PC-3 (cell line): ENCODE results near the gene STK11IP. TPM values are rescaled to one million over a fixed set of nuclear protein-coding genes. Genes with fewer than 3 reads are reported as not detected.

Source experiments
- ATAC-seq: fragments of 200-7000 bp; cut with Tn5 transposase; 2 replicates; pipeline ENCODE4 v1.9.1; 2020; ENCODE audit warnings: mild to moderate bottlenecking, moderate library complexity
- BruUV-seq: library from RNA; stranded (reverse); fragments of 400-500 nt; replicated peaks from 2 replicates; lab custom pipeline; 2021; lab: Mats Ljungman, UMichigan
- CTCF ChIA-PET: fragments of 300-600 bp; sonication (Branson Sonifier 250); formaldehyde crosslinking; loops from one replicate; lab custom pipeline; 2022; ENCODE audit warnings: antibody characterized with exemption; lab: Charles Lee
- POLR2A ChIA-PET: fragments of 300-600 bp; sonication (Branson Sonifier 250); formaldehyde crosslinking; loops from one replicate; lab custom pipeline; 2022; ENCODE audit warnings: antibody characterized with exemption; ENCODE audit not compliant: unreplicated experiment; lab: Charles Lee
- DNase-seq: peaks from one replicate; pipeline ENCODE4 v3.0.0-alpha.2; 2015
- H2AFZ ChIP-seq: fragments of 300-600 bp; sonication (generic); 2 replicates; pipeline ENCODE4 v1.6.0; 2016; ENCODE audit warnings: antibody characterized with exemption, low read length
- H3F3A ChIP-seq: fragments of 300-600 bp; sonication (generic); one replicate; pipeline ENCODE4 v1.6.0; 2017; ENCODE audit warnings: antibody characterized with exemption, low read length, control low read depth, mild to moderate bottlenecking; ENCODE audit not compliant: unreplicated experiment
- H3K27ac ChIP-seq: fragments of 300-600 bp; sonication (generic); 2 replicates; pipeline ENCODE4 v1.5.1; 2016; ENCODE audit warnings: mild to moderate bottlenecking, low read length
- H3K27me3 ChIP-seq: fragments of 300-600 bp; sonication (generic); 2 replicates; pipeline ENCODE4 v1.6.1; 2016; ENCODE audit warnings: low read length, mixed read lengths
- H3K36me3 ChIP-seq: fragments of 300-600 bp; sonication (generic); 2 replicates; pipeline ENCODE4 v1.6.1; 2016; ENCODE audit warnings: low read depth, mixed run types, low read length, mixed read lengths
- H3K4me1 ChIP-seq: fragments of 300-600 bp; sonication (generic); 2 replicates; pipeline ENCODE4 v1.5.1; 2016; ENCODE audit warnings: low read length; ENCODE audit not compliant: insufficient read depth
- H3K4me2 ChIP-seq: fragments of 300-600 bp; sonication (generic); 2 replicates; pipeline ENCODE4 v1.6.0; 2016; ENCODE audit warnings: low read length
- H3K4me3 ChIP-seq: fragments of 300-600 bp; sonication (generic); 2 replicates; pipeline ENCODE4 v1.5.1; 2016; ENCODE audit warnings: mild to moderate bottlenecking, low read length, mixed read lengths
- H3K79me2 ChIP-seq: fragments of 300-600 bp; sonication (generic); 2 replicates; pipeline ENCODE4 v1.6.1; 2017; ENCODE audit warnings: low read length, mixed read lengths
- H3K9ac ChIP-seq: fragments of 300-600 bp; sonication (generic); 2 replicates; pipeline ENCODE4 v1.6.0; 2016; ENCODE audit warnings: mild to moderate bottlenecking, low read length
- H3K9me2 ChIP-seq: fragments of 300-600 bp; sonication (generic); replicated peaks from 2 replicates; pipeline ENCODE4 v1.6.1; 2016; ENCODE audit warnings: mixed run types, low read length, mixed read lengths
- H3K9me3 ChIP-seq: fragments of 300-600 bp; sonication (generic); 2 replicates; pipeline ENCODE4 v1.6.1; 2016; ENCODE audit warnings: low read length, mixed read lengths
- H4K20me1 ChIP-seq: fragments of 300-600 bp; sonication (generic); 2 replicates; pipeline ENCODE4 v1.6.1; 2016; ENCODE audit warnings: low read length, mixed read lengths
- EZH2 ChIP-seq: fragments of 300-600 bp; sonication (generic); IDR thresholded peaks from one replicate; pipeline ENCODE4 v1.6.1; 2017; ENCODE audit warnings: antibody characterized with exemption, mild to moderate bottlenecking, low read length; ENCODE audit not compliant: unreplicated experiment
- EZH2phosphoT487 ChIP-seq: fragments of 300-600 bp; sonication (generic); IDR thresholded peaks from 2 replicates; pipeline ENCODE4 v1.6.1; 2018; ENCODE audit warnings: mild to moderate bottlenecking, antibody characterized with exemption, low read length, borderline replicate concordance
- intact Hi-C: fragments of 100-400 bp; cut with micrococcal nuclease; formaldehyde crosslinking; loops from 2 replicates; pipeline ENCODE4 v1.9.0; 2023
- total RNA-seq: library from RNA; depleted of rRNA; stranded (reverse); fragments of >200 nt; gene quantifications from 2 replicates; pipeline ENCODE4 v1.2.3, GENCODE V29; 2014
- TF ChIP-seq, protein P1 (sequence below): fragments of 300-600 bp; sonication (generic); conservative IDR thresholded peaks from 2 replicates; pipeline ENCODE4 v1.5.1; 2017; ENCODE audit warnings: antibody characterized with exemption, low read depth, mild to moderate bottlenecking, low read length

STK11IP gene
- total RNA-seq, 1 experiment from 2014 or later, result 17.7 TPM

GRCh38 chr2:219554350-219554749 is 43.3 kb upstream of the STK11IP start:
- H3K27ac ChIP-seq, result no peak overlapping the region
- no peaks in the 10 kb centered on the region for H3K79me2 ChIP-seq
- DNase-seq (no peak), ATAC-seq (no peak)
- no peak overlapping the region for H3K9ac ChIP-seq
- H3K9me3 ChIP-seq, result no peaks in the 10 kb centered on the region
- no TSS peak for BruUV-seq
- ChIA-PET POLR2A (no interaction called here), CTCF (no interaction called here)
- no peak overlapping the region for H3K4me3 ChIP-seq
- H3K4me2 ChIP-seq, result no peak overlapping the region
- no peaks in the 10 kb centered on the region for H3K36me3 ChIP-seq
- no peaks in the 10 kb centered on the region for H3K27me3 ChIP-seq
- TF ChIP-seq EZH2phosphoT487 (no peak), EZH2 (no peak)
- TF ChIP-seq, protein P1, sequence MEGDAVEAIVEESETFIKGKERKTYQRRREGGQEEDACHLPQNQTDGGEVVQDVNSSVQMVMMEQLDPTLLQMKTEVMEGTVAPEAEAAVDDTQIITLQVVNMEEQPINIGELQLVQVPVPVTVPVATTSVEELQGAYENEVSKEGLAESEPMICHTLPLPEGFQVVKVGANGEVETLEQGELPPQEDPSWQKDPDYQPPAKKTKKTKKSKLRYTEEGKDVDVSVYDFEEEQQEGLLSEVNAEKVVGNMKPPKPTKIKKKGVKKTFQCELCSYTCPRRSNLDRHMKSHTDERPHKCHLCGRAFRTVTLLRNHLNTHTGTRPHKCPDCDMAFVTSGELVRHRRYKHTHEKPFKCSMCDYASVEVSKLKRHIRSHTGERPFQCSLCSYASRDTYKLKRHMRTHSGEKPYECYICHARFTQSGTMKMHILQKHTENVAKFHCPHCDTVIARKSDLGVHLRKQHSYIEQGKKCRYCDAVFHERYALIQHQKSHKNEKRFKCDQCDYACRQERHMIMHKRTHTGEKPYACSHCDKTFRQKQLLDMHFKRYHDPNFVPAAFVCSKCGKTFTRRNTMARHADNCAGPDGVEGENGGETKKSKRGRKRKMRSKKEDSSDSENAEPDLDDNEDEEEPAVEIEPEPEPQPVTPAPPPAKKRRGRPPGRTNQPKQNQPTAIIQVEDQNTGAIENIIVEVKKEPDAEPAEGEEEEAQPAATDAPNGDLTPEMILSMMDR, result no peak
- H2AFZ ChIP-seq, result no peak overlapping the region
- H4K20me1 ChIP-seq, result no peaks in the 10 kb centered on the region
- H3K9me2 ChIP-seq, result no peaks in the 10 kb centered on the region
- intact Hi-C loops, result no loop called here
- H3F3A ChIP-seq, result no peaks in the 10 kb centered on the region
- H3K4me1 ChIP-seq, result peaks cover 9% of the 10 kb centered on the region

- H3K9me2 ChIP-seq, result no peaks in the 10 kb centered on the region
- H3K9ac ChIP-seq, result no peak overlapping the region
- ATAC-seq (no peak), DNase-seq (no peak)
- H3F3A ChIP-seq, result no peaks in the 10 kb centered on the region
- no peak overlapping the region for H3K4me3 ChIP-seq
- no peak overlapping the region for H3K27ac ChIP-seq
- H3K36me3 ChIP-seq, result no peaks in the 10 kb centered on the region
- BruUV-seq, result no TSS peak
- H3K79me2 ChIP-seq, result no peaks in the 10 kb centered on the region
- intact Hi-C loops, result no loop called here
- no peaks in the 10 kb centered on the region for H4K20me1 ChIP-seq
- ChIA-PET CTCF (no interaction called here), POLR2A (no interaction called here)
- no peak overlapping the region for H3K4me2 ChIP-seq
- no peak overlapping the region for H2AFZ ChIP-seq
- no peak for TF ChIP-seq EZH2phosphoT487
- TF ChIP-seq, protein P1, result no peak
- TF ChIP-seq EZH2, result no peak
- H3K27me3 ChIP-seq, result no peaks in the 10 kb centered on the region
- H3K9me3 ChIP-seq, result no peaks in the 10 kb centered on the region
- peaks cover 9% of the 10 kb centered on the region for H3K4me1 ChIP-seq
Observed at GRCh38 chr2:219555956-219556355, 41.7 kb upstream of the STK11IP start.

- H3K27me3 ChIP-seq, result no peaks in the 10 kb centered on the region
- H4K20me1 ChIP-seq, result no peaks in the 10 kb centered on the region
- TF ChIP-seq, protein P1, result no peak
- no peaks in the 10 kb centered on the region for H3K9me3 ChIP-seq
- no peak overlapping the region for H3K27ac ChIP-seq
- no peak overlapping the region for H3K4me3 ChIP-seq
- H3K36me3 ChIP-seq, result no peaks in the 10 kb centered on the region
- intact Hi-C loops, result no loop called here
- no peak overlapping the region for H2AFZ ChIP-seq
- no peak for ATAC-seq
- no peaks in the 10 kb centered on the region for H3F3A ChIP-seq
- ChIA-PET POLR2A (no interaction called here), CTCF (no interaction called here)
- H3K79me2 ChIP-seq, result no peaks in the 10 kb centered on the region
- peaks cover 9% of the 10 kb centered on the region for H3K4me1 ChIP-seq
- H3K4me2 ChIP-seq, result no peak overlapping the region
- DNase-seq, result no peak
- H3K9me2 ChIP-seq, result no peaks in the 10 kb centered on the region
- no peak overlapping the region for H3K9ac ChIP-seq
- no TSS peak for BruUV-seq
Observed at GRCh38 chr2:219556413-219556812, 41.2 kb upstream of the STK11IP start.
